ENCODE results near the gene RTL1.

The RTL1 gene

GRCh38 chr14:100841066-100841760, 62.3 kb downstream of the RTL1 start:
- no peak for DNase-seq
- H3K4me3 ChIP-seq (ENCODE audit: control insufficient read depth in 1 of 7, extremely low read depth in 1 of 7, insufficient read depth in 4 of 7, low read depth in 2 of 7, low read length in 6 of 7), result no peak overlapping the region
- no peaks in the 10 kb centered on the region for H3K27me3 ChIP-seq (replicated peaks in 2 of 5; ENCODE audit: control insufficient read depth in 4 of 5, insufficient read depth in 5 of 5, low read length in 4 of 5)
- ChIA-PET POLR2A (no interaction called here), CTCF (interaction anchor here (2.0 to 2.3 kb wide), 2 partner anchors 10 to 11 kb away, joined by 7 to 14 read pairs; no protein-coding TSS in a partner anchor)
- H3K4me1 ChIP-seq (ENCODE audit: control extremely low read depth in 1 of 4, control insufficient read depth in 4 of 4, insufficient read depth in 4 of 4, low read length in 3 of 4), result peaks cover 0 to 13% (median 2%) of the 10 kb centered on the region in 4 experiments
- H3K9me3 ChIP-seq (ENCODE audit: control extremely low read depth in 1 of 5, control insufficient read depth in 4 of 5, insufficient read depth in 2 of 5, low read depth in 1 of 5, low read length in 4 of 5), result no peaks in the 10 kb centered on the region
- H3K36me3 ChIP-seq (ENCODE audit: control insufficient read depth in 4 of 4, insufficient read depth in 4 of 4, low read length in 3 of 4), result peaks cover 0 to 3% (median 0%) of the 10 kb centered on the region in 4 experiments
- WGBS (ENCODE audit: insufficient coverage), result 86% methylated on average over 20 of the region's 21 CpGs
- no peak overlapping the region for H3K27ac ChIP-seq (ENCODE audit: insufficient read depth in 1 of 2, low read depth in 1 of 2, low read length in 2 of 2, poor library complexity in 1 of 2, severe bottlenecking in 2 of 2)

- no peak for DNase-seq
- H3K27ac ChIP-seq (ENCODE audit: insufficient read depth in 1 of 2, low read depth in 1 of 2, low read length in 2 of 2, poor library complexity in 1 of 2, severe bottlenecking in 2 of 2), result no peak overlapping the region
- POLR2A ChIA-PET, result no interaction called here
- H3K36me3 ChIP-seq (ENCODE audit: control insufficient read depth in 4 of 4, insufficient read depth in 4 of 4, low read length in 3 of 4), result peaks cover 0 to 3% (median 0%) of the 10 kb centered on the region in 4 experiments
- peaks cover 0 to 13% (median 2%) of the 10 kb centered on the region in 4 experiments for H3K4me1 ChIP-seq (ENCODE audit: control extremely low read depth in 1 of 4, control insufficient read depth in 4 of 4, insufficient read depth in 4 of 4, low read length in 3 of 4)
- WGBS (ENCODE audit: insufficient coverage), result 95% methylated on average over 21 of the region's 21 CpGs
- H3K4me3 ChIP-seq (ENCODE audit: control insufficient read depth in 1 of 7, extremely low read depth in 1 of 7, insufficient read depth in 4 of 7, low read depth in 2 of 7, low read length in 6 of 7), result no peak overlapping the region
- no peaks in the 10 kb centered on the region for H3K9me3 ChIP-seq (ENCODE audit: control extremely low read depth in 1 of 5, control insufficient read depth in 4 of 5, insufficient read depth in 2 of 5, low read depth in 1 of 5, low read length in 4 of 5)
- H3K27me3 ChIP-seq (replicated peaks in 2 of 5; ENCODE audit: control insufficient read depth in 4 of 5, insufficient read depth in 5 of 5, low read length in 4 of 5), result no peaks in the 10 kb centered on the region
- CTCF ChIA-PET, result no interaction called here
Measured at GRCh38 chr14:100840286-100841065, 63.0 kb downstream of the RTL1 start.

GRCh38 chr14:100839681-100840111, 63.8 kb downstream of the RTL1 start:
- ChIA-PET CTCF (no interaction called here), POLR2A (no interaction called here)
- peaks cover 0 to 3% (median 0%) of the 10 kb centered on the region in 4 experiments for H3K36me3 ChIP-seq (ENCODE audit: control insufficient read depth in 4 of 4, insufficient read depth in 4 of 4, low read length in 3 of 4)
- H3K27ac ChIP-seq (ENCODE audit: insufficient read depth in 1 of 2, low read depth in 1 of 2, low read length in 2 of 2, poor library complexity in 1 of 2, severe bottlenecking in 2 of 2), result no peak overlapping the region
- no peaks in the 10 kb centered on the region for H3K9me3 ChIP-seq (ENCODE audit: control extremely low read depth in 1 of 5, control insufficient read depth in 4 of 5, insufficient read depth in 2 of 5, low read depth in 1 of 5, low read length in 4 of 5)
- no peaks in the 10 kb centered on the region for H3K27me3 ChIP-seq (replicated peaks in 2 of 5; ENCODE audit: control insufficient read depth in 4 of 5, insufficient read depth in 5 of 5, low read length in 4 of 5)
- peaks cover 0 to 13% (median 2%) of the 10 kb centered on the region in 4 experiments for H3K4me1 ChIP-seq (ENCODE audit: control extremely low read depth in 1 of 4, control insufficient read depth in 4 of 4, insufficient read depth in 4 of 4, low read length in 3 of 4)
- WGBS (ENCODE audit: insufficient coverage), result 98% methylated on average over 12 of the region's 14 CpGs
- DNase-seq, result no peak
- no peak overlapping the region for H3K4me3 ChIP-seq (ENCODE audit: control insufficient read depth in 1 of 7, extremely low read depth in 1 of 7, insufficient read depth in 4 of 7, low read depth in 2 of 7, low read length in 6 of 7)

GRCh38 chr14:100839315-100839585, 64.3 kb downstream of the RTL1 start:
- no peak overlapping the region for H3K27ac ChIP-seq (ENCODE audit: insufficient read depth in 1 of 2, low read depth in 1 of 2, low read length in 2 of 2, poor library complexity in 1 of 2, severe bottlenecking in 2 of 2)
- POLR2A ChIA-PET, result no interaction called here
- DNase-seq, result no peak
- H3K4me1 ChIP-seq (ENCODE audit: control extremely low read depth in 1 of 4, control insufficient read depth in 4 of 4, insufficient read depth in 4 of 4, low read length in 3 of 4), result peaks cover 0 to 13% (median 2%) of the 10 kb centered on the region in 4 experiments
- no peak overlapping the region for H3K4me3 ChIP-seq (ENCODE audit: control insufficient read depth in 1 of 7, extremely low read depth in 1 of 7, insufficient read depth in 4 of 7, low read depth in 2 of 7, low read length in 6 of 7)
- CTCF ChIA-PET, result no interaction called here
- no peaks in the 10 kb centered on the region for H3K27me3 ChIP-seq (replicated peaks in 2 of 5; ENCODE audit: control insufficient read depth in 4 of 5, insufficient read depth in 5 of 5, low read length in 4 of 5)
- H3K36me3 ChIP-seq (ENCODE audit: control insufficient read depth in 4 of 4, insufficient read depth in 4 of 4, low read length in 3 of 4), result peaks cover 0 to 3% (median 0%) of the 10 kb centered on the region in 4 experiments
- WGBS (ENCODE audit: insufficient coverage), result 70% methylated on average over 2 of the region's 4 CpGs
- H3K9me3 ChIP-seq (ENCODE audit: control extremely low read depth in 1 of 5, control insufficient read depth in 4 of 5, insufficient read depth in 2 of 5, low read depth in 1 of 5, low read length in 4 of 5), result no peaks in the 10 kb centered on the region

GRCh38 chr14:100838493-100839314, 64.8 kb downstream of the RTL1 start:
- Histone ChIP-seq H3K4me3 (ENCODE audit: control insufficient read depth in 1 of 7, extremely low read depth in 1 of 7, insufficient read depth in 4 of 7, low read depth in 2 of 7, low read length in 6 of 7) (no peak overlapping the region), H3K4me1 (ENCODE audit: control extremely low read depth in 1 of 4, control insufficient read depth in 4 of 4, insufficient read depth in 4 of 4, low read length in 3 of 4) (peaks cover 0 to 13% (median 0%) of the 10 kb centered on the region in 4 experiments), H3K27me3 (replicated peaks in 2 of 5; ENCODE audit: control insufficient read depth in 4 of 5, insufficient read depth in 5 of 5, low read length in 4 of 5) (no peaks in the 10 kb centered on the region), H3K9me3 (ENCODE audit: control extremely low read depth in 1 of 5, control insufficient read depth in 4 of 5, insufficient read depth in 2 of 5, low read depth in 1 of 5, low read length in 4 of 5) (no peaks in the 10 kb centered on the region), H3K27ac (ENCODE audit: insufficient read depth in 1 of 2, low read depth in 1 of 2, low read length in 2 of 2, poor library complexity in 1 of 2, severe bottlenecking in 2 of 2) (no peak overlapping the region), H3K36me3 (ENCODE audit: control insufficient read depth in 4 of 4, insufficient read depth in 4 of 4, low read length in 3 of 4) (peaks cover 0 to 3% (median 0%) of the 10 kb centered on the region in 4 experiments)
- CTCF ChIA-PET, result interaction anchor here (0.6 kb wide), 1 partner anchor 447 kb away, joined by 4 read pairs; no protein-coding TSS in a partner anchor
- POLR2A ChIA-PET, result no interaction called here
- no peak for DNase-seq
- 95% methylated on average over 10 of the region's 14 CpGs for WGBS (ENCODE audit: insufficient coverage)

GRCh38 chr14:100837805-100838350, 65.6 kb downstream of the RTL1 start:
- H3K36me3 ChIP-seq (ENCODE audit: control insufficient read depth in 4 of 4, insufficient read depth in 4 of 4, low read length in 3 of 4), result peaks cover 0 to 3% (median 0%) of the 10 kb centered on the region in 4 experiments
- DNase-seq, result no peak

More at GRCh38 chr14:100837805-100838350, 65.6 kb downstream of the RTL1 start:
- no peaks in the 10 kb centered on the region for H3K9me3 ChIP-seq (ENCODE audit: control extremely low read depth in 1 of 5, control insufficient read depth in 4 of 5, insufficient read depth in 2 of 5, low read depth in 1 of 5, low read length in 4 of 5)
- H3K27ac ChIP-seq (ENCODE audit: insufficient read depth in 1 of 2, low read depth in 1 of 2, low read length in 2 of 2, poor library complexity in 1 of 2, severe bottlenecking in 2 of 2), result no peak overlapping the region
- peaks cover 0 to 12% (median 0%) of the 10 kb centered on the region in 4 experiments for H3K4me1 ChIP-seq (ENCODE audit: control extremely low read depth in 1 of 4, control insufficient read depth in 4 of 4, insufficient read depth in 4 of 4, low read length in 3 of 4)
- H3K4me3 ChIP-seq (ENCODE audit: control insufficient read depth in 1 of 7, extremely low read depth in 1 of 7, insufficient read depth in 4 of 7, low read depth in 2 of 7, low read length in 6 of 7), result no peak overlapping the region
- ChIA-PET CTCF (interaction anchor here (0.7 kb wide), 1 partner anchor 35 kb away, joined by 3 read pairs; no protein-coding TSS in a partner anchor), POLR2A (interaction anchor here (0.6 kb wide), 1 partner anchor 972 kb away, joined by 3 read pairs; no protein-coding TSS in a partner anchor)
- WGBS (ENCODE audit: insufficient coverage), result 100% methylated on average over 5 of the region's 8 CpGs
- H3K27me3 ChIP-seq (replicated peaks in 2 of 5; ENCODE audit: control insufficient read depth in 4 of 5, insufficient read depth in 5 of 5, low read length in 4 of 5), result no peaks in the 10 kb centered on the region

Data from common myeloid progenitor, CD34-positive (primary cell).